Dedifferentiated amniotic fluid mesenchymal stem cell (primary cell): ENCODE measurements around the gene SFI1.
"Not testable (repeated sequence)": the region's sequence is repeated elsewhere in the genome, so short reads cannot be mapped to it uniquely, and the experiment has no call there.

Source experiments
- DNase-seq: peaks from one replicate; pipeline ENCODE4 v3.0.0-alpha.2; 2016; ENCODE audit errors: extremely low spot score

The SFI1 gene

GRCh38 chr22:31496007-31496734 lies at the start of gene SFI1:
Gene SFI1 (plus strand): TSS chr22:31496536. CDS start chr22:31508285, 11,749 bp downstream.
- DNase-seq = peak; percentile 86

GRCh38 chr22:31446767-31447166 lies 49.6 kb upstream of the SFI1 start:
- DNase-seq = no peak

GRCh38 chr22:31447337-31447736 lies 49.0 kb upstream of the SFI1 start:
- DNase-seq = no peak

- no peak for DNase-seq
These were observed 48.0 kb upstream of the SFI1 start for GRCh38 chr22:31448382-31448781.

GRCh38 chr22:31449506-31449905 lies 46.8 kb upstream of the SFI1 start:
- DNase-seq = no peak

- peak; percentile 64 for DNase-seq
These were observed 44.4 kb upstream of the SFI1 start for GRCh38 chr22:31451709-31452571.

- no peak for DNase-seq
These were observed 34.6 kb upstream of the SFI1 start for GRCh38 chr22:31461699-31462098.

GRCh38 chr22:31465307-31465706 lies 31.0 kb upstream of the SFI1 start:
- no peak for DNase-seq

- peak; percentile 92 for DNase-seq
These were observed 21.6 kb upstream of the SFI1 start for GRCh38 chr22:31474743-31475142.

- DNase-seq = no peak
These were observed 20.5 kb upstream of the SFI1 start for GRCh38 chr22:31475800-31476199.

- DNase-seq = no peak
These were observed 19.0 kb upstream of the SFI1 start for GRCh38 chr22:31477329-31477728.

GRCh38 chr22:31481129-31481528 lies 15.2 kb upstream of the SFI1 start:
- no peak for DNase-seq

GRCh38 chr22:31482470-31482869 lies 13.9 kb upstream of the SFI1 start:
- not testable (repeated sequence) for DNase-seq

GRCh38 chr22:31486369-31486768 lies 10.0 kb upstream of the SFI1 start:
- DNase-seq = not testable (repeated sequence)

- DNase-seq = no peak
These were observed 9.4 kb upstream of the SFI1 start for GRCh38 chr22:31486951-31487350.

- no peak for DNase-seq
These were observed 7.9 kb upstream of the SFI1 start for GRCh38 chr22:31488346-31488883.

GRCh38 chr22:31488988-31489617 lies 7.2 kb upstream of the SFI1 start:
- DNase-seq = no peak

- peak; percentile 68 for DNase-seq
These were observed 6.5 kb upstream of the SFI1 start, which contains the start of gene EIF4ENIF1 for GRCh38 chr22:31489632-31490495. Gene EIF4ENIF1 (minus strand): TSS chr22:31489842. CDS start chr22:31488718, 1,124 bp downstream.

GRCh38 chr22:31490496-31490925 lies 5.8 kb upstream of the SFI1 start:
- DNase-seq = peak; percentile 47

GRCh38 chr22:31491218-31491962 lies 4.9 kb upstream of the SFI1 start:
- no peak for DNase-seq
